CD14-positive monocyte (primary cell): ENCODE measurements around the gene MPP2. TPM values are rescaled to one million over a fixed set of nuclear protein-coding genes. Genes with fewer than 3 reads are reported as not detected.

ENCODE experiments used
- DNase-seq, 3 donors: peaks; one replicate each; pipeline ENCODE4 v3.0.0-alpha.2; 2011 to 2022
- H2AFZ ChIP-seq: 2 replicates; pipeline ENCODE4 v1.6.0; 2012; ENCODE audit warnings: mild to moderate bottlenecking, low read depth, low read length, inconsistent platforms; ENCODE audit not compliant: insufficient read depth, poor library complexity, severe bottlenecking
- H3K27ac ChIP-seq, 2 donors: 1 replicate in 1 of 2; 2 replicates in 1 of 2; pipeline ENCODE4 v1.5.1; 2012 to 2013; ENCODE audit warnings: low read length in 2 of 2, control low read depth in 1 of 2, inconsistent platforms in 1 of 2, low read depth in 1 of 2, mild to moderate bottlenecking in 1 of 2
- H3K27me3 ChIP-seq, 2 donors: one replicate each; pipeline versions ENCODE4 v1.6.0 to v1.6.1; 2011 to 2013; ENCODE audit warnings: low read length in 2 of 2; ENCODE audit not compliant: control insufficient read depth in 2 of 2, insufficient read depth in 2 of 2
- H3K36me3 ChIP-seq, 2 donors: replicated peaks in 1 of 2; 1 replicate in 1 of 2; 2 replicates in 1 of 2; pipeline versions ENCODE4 v1.5.1 to v1.6.1; 2012 to 2013; ENCODE audit warnings: low read length in 2 of 2, control low read depth in 1 of 2, inconsistent platforms in 1 of 2, mild to moderate bottlenecking in 1 of 2; ENCODE audit not compliant: insufficient read depth in 2 of 2, control insufficient read depth in 1 of 2
- H3K4me1 ChIP-seq, 2 donors: 1 replicate in 1 of 2; 2 replicates in 1 of 2; pipeline versions ENCODE4 v1.5.1 to v1.6.1; 2012 to 2013; ENCODE audit warnings: low read length in 2 of 2, control low read depth in 1 of 2, inconsistent platforms in 1 of 2, mild to moderate bottlenecking in 1 of 2, moderate library complexity in 1 of 2; ENCODE audit not compliant: insufficient read depth in 2 of 2, control insufficient read depth in 1 of 2
- H3K4me2 ChIP-seq: replicated peaks from 2 replicates; pipeline ENCODE3; 2012; ENCODE audit warnings: low read length, moderate library complexity, mild to moderate bottlenecking; ENCODE audit not compliant: poor library complexity, severe bottlenecking; ENCODE audit errors: extremely low read depth
- H3K4me3 ChIP-seq, 3 experiments: fragments of 200-600 bp in 1 of 3; sonication (generic) in 1 of 3; replicated peaks in 1 of 3; 1 replicate in 2 of 3; 2 replicates in 1 of 3; pipeline ENCODE4 v1.5.1; 2011 to 2013; ENCODE audit warnings: low read length in 3 of 3, mild to moderate bottlenecking in 3 of 3, control low read depth in 2 of 3, low read depth in 2 of 3, inconsistent platforms in 1 of 3, moderate library complexity in 1 of 3
- H3K79me2 ChIP-seq: 2 replicates; pipeline ENCODE4 v1.6.0; 2012; ENCODE audit warnings: mild to moderate bottlenecking, control low read depth, inconsistent platforms, low read length, moderate library complexity; ENCODE audit not compliant: insufficient read depth
- H3K9ac ChIP-seq: 2 replicates; pipeline ENCODE4 v1.6.0; 2017; ENCODE audit warnings: low read length, mild to moderate bottlenecking; ENCODE audit not compliant: insufficient read depth, poor library complexity, severe bottlenecking
- H3K9me3 ChIP-seq, 2 donors: replicated peaks in 1 of 2; 1 replicate in 1 of 2; 2 replicates in 1 of 2; pipeline versions ENCODE4 v1.5.1 to v1.6.1; 2012 to 2013; ENCODE audit warnings: low read length in 2 of 2, control low read depth in 1 of 2; ENCODE audit not compliant: control insufficient read depth in 1 of 2, insufficient read depth in 1 of 2
- H4K20me1 ChIP-seq: 2 replicates; pipeline ENCODE4 v1.6.0; 2012; ENCODE audit warnings: mild to moderate bottlenecking, low read length, control low read depth, moderate library complexity; ENCODE audit not compliant: insufficient read depth
- H3K27ac Mint-ChIP-seq, 7 donors: one replicate each; pipeline ENCODE4 v1.8.0; 2020; ENCODE audit warnings: mild to moderate bottlenecking in 7 of 7, mixed read lengths in 7 of 7, moderate library complexity in 6 of 7, inconsistent platforms in 2 of 7
- H3K27me3 Mint-ChIP-seq, 3 donors: one replicate each; pipeline ENCODE4 v1.8.0; 2021 to 2022; ENCODE audit warnings: low read depth in 3 of 3, mild to moderate bottlenecking in 3 of 3, mixed read lengths in 3 of 3, moderate library complexity in 3 of 3, inconsistent platforms in 1 of 3
- H3K36me3 Mint-ChIP-seq, 2 donors: one replicate each; pipeline ENCODE4 v1.8.0; 2020; ENCODE audit warnings: mixed read lengths in 2 of 2, inconsistent platforms in 1 of 2, mild to moderate bottlenecking in 1 of 2
- H3K4me1 Mint-ChIP-seq: one replicate; pipeline ENCODE4 v1.8.0; 2020; ENCODE audit warnings: mild to moderate bottlenecking, mixed read lengths
- H3K4me3 Mint-ChIP-seq, 2 donors: one replicate each; pipeline ENCODE4 v1.8.0; 2020; ENCODE audit warnings: mild to moderate bottlenecking in 2 of 2, mixed read lengths in 2 of 2, moderate library complexity in 1 of 2
- H3K9me3 Mint-ChIP-seq, 7 donors: one replicate each; pipeline ENCODE4 v1.8.0; 2020 to 2022; ENCODE audit warnings: mixed read lengths in 7 of 7, mild to moderate bottlenecking in 6 of 7, moderate library complexity in 6 of 7, inconsistent platforms in 2 of 7
- CTCF ChIP-seq: fragments of 200-600 bp; IDR thresholded peaks from one replicate; pipeline ENCODE4 v1.8.0; 2022; ENCODE audit warnings: antibody characterized with exemption, mild to moderate bottlenecking
- WGBS: methylation state at CpG from one replicate; pipeline ENCODE4 v1.1.5; 2013; ENCODE audit warnings: missing lambda C conversion rate; ENCODE audit not compliant: insufficient coverage; 5-methylcytosine and 5-hydroxymethylcytosine counted together
- intact Hi-C, 2 donors: fragments of 100-400 bp; cut with micrococcal nuclease; formaldehyde crosslinking; loops; one replicate each; pipeline versions ENCODE4 v1.15.0 to v1.15.1; 2023
- polyA plus RNA-seq, 3 donors: library from polyadenylated mRNA; depleted of rRNA in 1 of 3; unstranded in 2 of 3; stranded (reverse) in 1 of 3; fragments of 300-500 nt in 2 of 3; fragments of >200 nt in 1 of 3; fragmentation: Illumina TruSeq in 2 of 3; gene quantifications; 1 replicate in 2 of 3; 2 replicates in 1 of 3; pipeline ENCODE4 v1.2.3, GENCODE V29; 2012 to 2021

The MPP2 gene
- polyA plus RNA-seq, 3 donors = not detected

GRCh38 chr17:43826206-43826605, 81.1 kb downstream of the MPP2 start:
- Mint-ChIP-seq H3K9me3 (no peaks in the 10 kb centered on the region), H3K36me3 (peaks cover 4 to 7% of the 10 kb centered on the region in 2 donors), H3K27ac (no peak overlapping the region), H3K4me1 (no peaks in the 10 kb centered on the region), H3K4me3 (no peak overlapping the region), H3K27me3 (peaks cover 0 to 7% (median 2%) of the 10 kb centered on the region in 3 donors)
- Histone ChIP-seq H3K79me2 (no peaks in the 10 kb centered on the region), H3K9me3 (no peaks in the 10 kb centered on the region), H4K20me1 (no peaks in the 10 kb centered on the region), H3K36me3 (no peaks in the 10 kb centered on the region), H3K9ac (no peak overlapping the region), H3K4me3 (no peak overlapping the region), H2AFZ (no peak overlapping the region), H3K27me3 (peaks cover 0 to under 1% of the 10 kb centered on the region in 2 donors), H3K4me2 (no peak overlapping the region), H3K27ac (no peak overlapping the region), H3K4me1 (no peaks in the 10 kb centered on the region)
- TF ChIP-seq CTCF = no peak
- DNase-seq = no peak
- 100% methylated on average over 4 of the region's 7 CpGs for WGBS
- intact Hi-C loops = no loop called here

GRCh38 chr17:43825567-43825966, 81.8 kb downstream of the MPP2 start:
- intact Hi-C loops = no loop called here
- H3K36me3 Mint-ChIP-seq = peaks cover 6 to 7% of the 10 kb centered on the region in 2 donors
- H3K27me3 ChIP-seq = no peaks in the 10 kb centered on the region
- H3K27ac Mint-ChIP-seq = no peak overlapping the region
- H3K27ac ChIP-seq = no peak overlapping the region
- no peak for DNase-seq
- no peak overlapping the region for H2AFZ ChIP-seq
- H3K79me2 ChIP-seq = no peaks in the 10 kb centered on the region
- 96% methylated on average over 11 of the region's 12 CpGs for WGBS
- H3K9ac ChIP-seq = no peak overlapping the region
- no peaks in the 10 kb centered on the region for H3K9me3 Mint-ChIP-seq
- no peaks in the 10 kb centered on the region for H3K4me1 ChIP-seq
- H3K4me1 Mint-ChIP-seq = no peaks in the 10 kb centered on the region
- no peaks in the 10 kb centered on the region for H3K36me3 ChIP-seq
- no peak overlapping the region for H3K4me2 ChIP-seq
- no peak overlapping the region for H3K4me3 ChIP-seq
- no peak for TF ChIP-seq CTCF
- H3K27me3 Mint-ChIP-seq = peaks cover 0 to 3% (median 0%) of the 10 kb centered on the region in 3 donors
- no peak overlapping the region for H3K4me3 Mint-ChIP-seq
- no peaks in the 10 kb centered on the region for H4K20me1 ChIP-seq
- no peaks in the 10 kb centered on the region for H3K9me3 ChIP-seq

Other genes starting within 250 kb of the MPP2 start
- under 1 TPM in 1 of 3 donors, not detected in 2; 0.06 TPM for gene MEOX1, start 245.6 kb downstream of the MPP2 start, polyA plus RNA-seq
- not detected for gene SOST, start 148.7 kb downstream of the MPP2 start, polyA plus RNA-seq
- gene DUSP3, start 128.6 kb downstream of the MPP2 start, polyA plus RNA-seq = 10 to 100 TPM; 36.7 to 78.5 (median 58.9) TPM
- gene CFAP97D1, start 127.1 kb downstream of the MPP2 start, polyA plus RNA-seq = under 1 TPM in 1 of 3 donors, not detected in 2; 0.07 TPM
- 1 to 10 TPM in 1 of 3 donors, not detected in 2; 1.5 TPM for gene MPP3, start 74.4 kb downstream of the MPP2 start, polyA plus RNA-seq
- not detected for gene CD300LG, start 60.4 kb downstream of the MPP2 start, polyA plus RNA-seq
- not detected for gene PPY, start 34.9 kb upstream of the MPP2 start, polyA plus RNA-seq
- not detected for gene PYY, start 46.4 kb upstream of the MPP2 start, polyA plus RNA-seq
- under 1 TPM; 0.65 to 0.93 (median 0.84) TPM for gene NAGS, start 97.1 kb upstream of the MPP2 start, polyA plus RNA-seq
- gene TMEM101, start 107.4 kb upstream of the MPP2 start, polyA plus RNA-seq = 10 to 100 TPM; 17.3 to 41.4 (median 33.6) TPM
- gene LSM12, start 159.1 kb upstream of the MPP2 start, polyA plus RNA-seq = 10 to 100 TPM; 24.7 to 65.8 (median 64.4) TPM
- gene G6PC3, start 163.2 kb upstream of the MPP2 start, polyA plus RNA-seq = 10 to 100 TPM; 38.0 to 46.4 (median 42.4) TPM
- 10 to 100 TPM; 16.1 to 93.6 (median 24.7) TPM for gene HDAC5, start 216.1 kb upstream of the MPP2 start, polyA plus RNA-seq
- under 1 TPM; 0.17 to 0.32 (median 0.20) TPM for gene HROB, start 234.4 kb upstream of the MPP2 start, polyA plus RNA-seq